ENCODE measurements around the gene SLC1A1.
"Not testable (repeated sequence)": the region's sequence is repeated elsewhere in the genome, so short reads cannot be mapped to it uniquely, and the experiment has no call there.

SLC1A1 gene

DNA sequence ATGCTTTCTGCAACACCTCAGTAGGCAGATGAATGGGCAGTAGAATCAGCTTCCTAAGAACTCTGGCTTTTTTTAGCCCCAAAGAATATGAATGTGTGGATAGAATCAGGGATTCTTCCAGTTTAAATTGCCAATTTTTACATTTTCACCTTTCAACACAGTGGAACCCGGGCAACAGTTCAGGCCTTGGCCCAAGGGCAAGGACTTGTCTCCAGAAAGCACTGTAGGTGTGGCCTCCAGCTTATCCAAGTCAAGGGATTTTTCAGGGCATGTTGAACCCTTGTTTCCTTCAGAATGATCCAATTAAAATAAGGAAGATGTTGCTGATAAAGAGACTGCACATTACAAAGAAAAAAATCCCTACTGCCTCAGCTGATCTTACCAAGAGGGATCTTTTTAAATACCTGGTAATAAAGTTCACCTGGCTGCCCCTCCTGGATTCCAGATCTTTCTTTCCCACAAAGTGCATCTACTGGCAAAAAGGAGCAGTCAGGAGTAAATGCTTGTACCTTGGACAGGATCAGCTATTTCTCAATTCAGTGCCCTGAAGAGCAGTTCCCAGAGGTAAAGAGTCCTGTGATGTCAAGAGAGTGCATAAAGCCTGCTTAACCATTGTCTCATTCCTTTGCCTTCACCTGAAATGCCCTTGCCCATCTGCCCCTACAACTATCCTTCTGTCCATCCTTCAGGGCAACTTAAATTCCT lies 91.7 kb downstream of the SLC1A1 start:
- no peak for FAIRE-seq

GRCh38 chr9:4583001-4583400 lies 92.7 kb downstream of the SLC1A1 start:
- no peak for FAIRE-seq

DNA sequence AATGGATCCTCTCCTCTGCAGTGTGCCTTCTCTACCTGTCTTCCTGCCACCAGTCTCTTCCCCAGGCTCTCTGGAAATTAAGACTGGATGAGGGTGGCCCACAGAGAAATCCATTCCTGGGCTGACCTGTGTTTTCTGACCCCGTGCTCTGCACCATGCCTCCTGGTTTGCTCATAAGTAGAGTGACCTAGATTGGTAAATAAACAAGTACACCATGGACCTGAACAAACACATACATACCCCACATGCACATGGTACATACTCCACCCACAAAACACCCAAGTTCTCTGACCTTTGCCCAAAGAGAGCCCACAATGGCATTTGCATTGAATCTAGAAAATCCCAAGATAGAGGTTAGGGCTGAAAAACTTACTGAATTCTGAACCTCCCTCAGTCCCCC lies 94.4 kb downstream of the SLC1A1 start:
- FAIRE-seq = no peak

- no peak for FAIRE-seq
Measured at GRCh38 chr9:4585135-4585534, 94.9 kb downstream of the SLC1A1 start.

DNA sequence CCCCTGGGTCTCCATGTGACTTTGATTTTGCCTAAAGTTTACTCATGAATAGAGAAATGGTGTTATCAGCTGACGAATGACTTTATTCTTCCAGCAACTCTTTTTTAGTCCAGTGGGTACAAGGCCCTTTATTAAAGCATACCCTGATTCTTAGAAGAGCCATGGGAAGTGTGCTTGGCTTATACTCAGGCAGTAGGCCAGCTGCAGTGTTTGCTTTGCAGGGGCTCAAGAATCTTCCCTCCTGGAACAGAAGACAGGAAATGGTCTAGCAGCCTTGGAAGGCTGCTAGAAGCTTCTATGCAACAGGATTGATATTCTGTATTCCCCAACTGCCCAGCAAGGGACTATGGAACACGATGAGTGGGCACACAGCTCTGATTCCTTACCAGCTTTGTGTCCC lies 98.5 kb downstream of the SLC1A1 start:
- no peak for FAIRE-seq

DNA sequence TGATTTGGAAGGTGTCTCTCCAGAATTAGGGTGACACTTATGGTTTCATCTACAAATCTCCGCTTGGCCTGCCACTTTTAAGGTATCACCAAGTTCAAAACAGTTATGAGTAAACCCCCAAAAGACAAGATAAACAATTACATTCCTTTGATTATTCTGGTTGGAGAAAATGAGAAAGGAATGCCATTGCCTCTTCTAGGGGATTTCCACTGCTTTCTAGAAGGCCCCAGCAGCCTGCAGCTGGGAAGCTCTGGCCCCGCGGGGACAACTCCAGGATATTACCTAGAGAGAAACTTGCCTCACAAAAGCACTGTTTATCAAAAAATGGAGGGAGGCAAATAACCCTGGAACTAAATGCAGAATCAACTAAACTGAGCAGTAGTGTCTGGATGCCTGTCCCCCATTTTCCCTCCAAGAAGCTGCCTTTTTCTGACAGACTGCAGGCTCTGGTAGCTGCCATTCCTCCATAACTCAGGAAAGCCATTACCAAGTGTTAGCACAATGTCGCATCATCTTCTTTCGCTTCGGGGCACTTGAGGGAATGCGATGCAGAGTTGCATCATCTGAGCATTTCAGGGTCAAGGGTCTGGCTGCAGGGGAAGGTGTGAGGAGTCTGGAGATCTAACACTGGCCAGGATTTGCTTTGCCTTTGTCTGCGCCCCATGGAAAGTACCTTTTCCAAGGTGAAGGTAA lies 100.3 kb downstream of the SLC1A1 start:
- no peak for FAIRE-seq

- FAIRE-seq = no peak
Measured at GRCh38 chr9:4591123-4591500, 100.8 kb downstream of the SLC1A1 start.

GRCh38 chr9:4592295-4592694 lies 102.0 kb downstream of the SLC1A1 start:
- no peak for FAIRE-seq

- no peak for FAIRE-seq
Measured at GRCh38 chr9:4592886-4593285, 102.6 kb downstream of the SLC1A1 start.

GRCh38 chr9:4594545-4594944 lies 104.3 kb downstream of the SLC1A1 start:
- no peak for FAIRE-seq

DNA sequence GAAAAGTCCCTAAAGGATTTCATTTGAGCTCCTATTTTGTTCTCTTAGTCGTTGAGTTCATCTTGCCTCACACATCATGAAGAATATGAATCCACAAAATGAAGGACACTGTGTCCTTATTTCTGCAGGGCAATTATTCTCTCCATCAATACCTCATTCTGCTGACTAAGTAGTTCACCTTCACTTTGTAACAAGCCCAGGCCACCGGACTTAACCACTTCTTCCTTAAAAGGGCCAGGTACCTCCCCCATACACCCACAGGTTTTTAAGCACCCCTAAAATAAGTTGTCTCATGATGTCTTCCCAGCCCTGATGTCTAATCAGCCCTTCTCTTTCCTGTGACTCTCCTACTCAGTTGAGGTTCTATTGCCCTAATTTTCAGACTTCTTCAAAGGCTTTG lies 104.7 kb downstream of the SLC1A1 start:
- FAIRE-seq = no peak

- FAIRE-seq = no peak
Measured at GRCh38 chr9:4596165-4596922, 106.1 kb downstream of the SLC1A1 start.

DNA sequence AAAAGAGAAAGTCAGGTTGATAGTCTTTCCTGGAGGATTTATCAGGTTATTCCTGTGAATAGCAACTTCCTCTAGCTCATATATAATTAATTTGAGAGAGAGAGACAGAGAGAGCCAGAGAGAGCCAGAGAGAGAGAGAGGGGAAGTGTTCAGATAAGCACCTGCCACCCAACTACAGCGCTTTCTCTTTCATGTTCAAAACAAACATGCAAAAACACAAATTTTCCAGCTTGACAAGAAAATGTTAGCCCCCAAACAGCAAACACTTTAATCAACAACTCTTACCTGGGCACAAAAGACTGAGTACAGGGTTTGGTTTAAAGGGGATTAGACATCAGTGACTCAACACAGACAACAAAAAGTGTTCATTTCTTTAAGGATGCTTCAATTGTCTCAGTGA lies 110.1 kb downstream of the SLC1A1 start:
- no peak for FAIRE-seq

GRCh38 chr9:4603830-4604229 lies 113.6 kb downstream of the SLC1A1 start:
- no peak for FAIRE-seq

DNA sequence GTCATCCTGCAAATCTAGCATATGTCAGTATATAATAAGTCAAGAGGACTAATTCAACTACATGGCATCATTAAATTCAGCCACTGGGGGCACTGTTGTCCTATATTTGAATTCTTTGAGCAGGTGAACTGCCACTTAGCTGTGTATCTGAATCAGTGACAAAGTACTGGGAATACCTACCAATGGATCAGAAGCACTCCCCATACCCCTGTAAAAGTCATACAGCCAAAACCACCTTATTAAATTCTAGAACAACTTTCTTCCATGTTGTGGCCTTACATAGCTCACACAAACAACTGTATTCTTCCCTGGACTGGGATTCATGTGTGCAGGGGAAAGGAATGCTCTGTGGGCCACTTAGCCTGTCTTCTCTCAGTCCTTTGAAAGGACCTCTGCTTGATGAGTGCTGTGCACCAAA lies 114.4 kb downstream of the SLC1A1 start:
- FAIRE-seq = no peak

DNA sequence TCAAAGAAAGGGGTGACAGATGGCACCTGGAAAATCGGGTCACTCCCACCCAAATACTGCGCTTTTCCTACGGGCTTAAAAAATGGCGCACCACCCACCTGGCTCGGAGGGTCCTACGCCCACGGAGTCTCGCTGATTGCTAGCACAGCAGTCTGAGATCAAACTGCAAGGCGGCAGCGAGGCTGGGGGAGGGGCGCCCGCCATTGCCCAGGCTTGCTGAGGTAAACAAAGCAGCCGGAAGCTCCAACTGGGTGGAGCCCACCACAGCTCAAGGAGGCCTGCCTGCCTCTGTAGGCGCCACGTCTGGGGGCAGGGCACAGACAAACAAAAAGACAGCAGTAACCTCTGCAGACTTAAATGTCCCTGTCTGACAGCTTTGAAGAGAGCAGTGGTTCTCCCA lies 115.8 kb downstream of the SLC1A1 start:
- not testable (repeated sequence) for FAIRE-seq

- no peak for FAIRE-seq
Measured at GRCh38 chr9:4614627-4615026, 124.4 kb downstream of the SLC1A1 start.

DNA sequence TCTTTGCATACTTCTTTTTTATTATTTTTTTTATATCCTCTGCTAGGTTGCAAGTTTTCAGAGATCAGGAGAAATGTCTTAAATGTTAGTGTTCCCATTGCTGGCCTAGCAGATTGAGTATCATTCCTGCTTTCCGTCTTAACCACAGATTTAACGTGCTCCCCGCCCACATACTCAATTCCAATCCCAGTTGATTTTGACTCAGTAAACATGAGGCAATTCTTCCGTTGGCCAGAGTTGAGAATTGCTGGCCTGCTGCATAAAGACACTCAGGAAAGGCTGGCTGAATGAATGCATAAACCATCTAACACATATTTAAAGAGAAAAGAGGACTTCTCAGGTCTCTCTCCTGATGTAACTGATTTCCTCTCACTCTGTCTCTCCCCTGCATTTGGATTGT lies 125.0 kb downstream of the SLC1A1 start:
- FAIRE-seq = no peak

GRCh38 chr9:4615778-4616177 lies 125.5 kb downstream of the SLC1A1 start:
- no peak for FAIRE-seq

GRCh38 chr9:4617752-4618151 lies 127.5 kb downstream of the SLC1A1 start:
- no peak for FAIRE-seq

GRCh38 chr9:4618700-4619099 lies 128.4 kb downstream of the SLC1A1 start:
- no peak for FAIRE-seq

DNA sequence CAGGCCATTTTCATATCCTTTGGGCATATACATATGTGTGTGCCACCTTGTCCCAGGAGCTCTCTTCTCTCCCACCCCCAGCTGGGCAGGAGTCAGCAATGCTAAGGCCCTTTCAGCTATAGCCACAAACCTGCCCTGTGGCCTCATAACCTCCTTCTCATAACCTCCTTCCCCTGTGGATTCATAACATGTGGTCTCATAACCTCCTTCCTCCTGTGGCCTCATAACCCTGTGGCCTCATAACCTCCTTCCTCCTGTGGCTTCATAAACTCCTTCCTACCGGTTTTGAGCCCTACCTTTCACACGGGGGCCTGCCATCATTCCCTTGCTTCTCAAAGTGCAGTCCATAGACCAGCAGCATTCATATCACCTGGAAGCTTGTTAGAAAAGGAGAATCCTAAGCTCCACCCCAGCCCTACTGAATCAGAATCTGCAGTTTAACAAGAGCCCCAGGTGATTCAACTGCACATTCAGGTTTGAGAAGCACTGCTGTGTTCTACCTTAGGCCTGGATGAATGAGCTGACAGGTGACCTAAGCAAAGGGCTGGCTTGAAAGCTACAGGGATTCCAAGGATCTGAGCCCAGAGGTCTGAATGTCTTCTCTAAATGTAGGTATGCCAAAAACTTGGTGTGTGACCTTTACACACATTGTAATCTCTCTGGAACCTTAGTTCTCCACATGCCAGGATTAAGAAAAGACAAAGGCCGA lies 129.9 kb downstream of the SLC1A1 start:
- FAIRE-seq = no peak

DNA sequence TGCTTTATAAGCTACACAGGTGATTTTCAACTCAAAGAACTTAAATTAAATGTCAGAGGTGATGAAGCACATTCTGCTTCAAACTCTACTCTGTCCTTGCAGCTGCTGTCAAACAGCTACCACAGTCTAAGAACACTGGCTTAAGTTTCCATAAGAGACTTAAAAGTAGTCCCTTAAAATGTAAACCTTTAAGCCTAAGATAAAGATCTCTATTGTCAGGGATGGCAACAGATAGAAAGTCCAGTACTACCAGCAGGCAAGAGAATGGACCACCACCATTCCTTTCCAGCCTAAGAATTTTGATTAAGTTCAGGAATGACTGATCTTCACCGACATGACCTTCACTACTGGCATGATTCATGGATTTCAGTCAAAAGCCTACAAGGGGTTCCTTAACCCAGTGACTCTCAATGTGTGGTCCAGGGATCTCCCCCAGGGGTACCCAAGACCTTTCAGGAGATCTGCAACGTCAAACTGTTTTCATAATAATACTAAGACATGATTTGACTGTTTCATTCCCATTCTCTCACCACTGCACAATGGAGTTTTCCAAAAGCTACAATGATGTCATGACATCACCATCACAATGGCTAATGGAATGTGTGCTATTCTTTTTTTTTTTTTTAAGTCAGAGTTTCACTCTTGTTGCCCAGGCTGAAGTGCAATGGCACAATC lies 130.8 kb downstream of the SLC1A1 start:
- no peak for FAIRE-seq

Data from colon (tissue), 2 donors.